GM12801 (cell line): Measurements from ENCODE around the gene FGF2.

ENCODE experiments used
- CTCF ChIP-seq: IDR thresholded peaks from one replicate; pipeline ENCODE4 v1.5.1; 2011; ENCODE audit warnings: control low read depth; ENCODE audit not compliant: insufficient read length; ENCODE audit errors: extremely low read depth

Gene FGF2

DNA sequence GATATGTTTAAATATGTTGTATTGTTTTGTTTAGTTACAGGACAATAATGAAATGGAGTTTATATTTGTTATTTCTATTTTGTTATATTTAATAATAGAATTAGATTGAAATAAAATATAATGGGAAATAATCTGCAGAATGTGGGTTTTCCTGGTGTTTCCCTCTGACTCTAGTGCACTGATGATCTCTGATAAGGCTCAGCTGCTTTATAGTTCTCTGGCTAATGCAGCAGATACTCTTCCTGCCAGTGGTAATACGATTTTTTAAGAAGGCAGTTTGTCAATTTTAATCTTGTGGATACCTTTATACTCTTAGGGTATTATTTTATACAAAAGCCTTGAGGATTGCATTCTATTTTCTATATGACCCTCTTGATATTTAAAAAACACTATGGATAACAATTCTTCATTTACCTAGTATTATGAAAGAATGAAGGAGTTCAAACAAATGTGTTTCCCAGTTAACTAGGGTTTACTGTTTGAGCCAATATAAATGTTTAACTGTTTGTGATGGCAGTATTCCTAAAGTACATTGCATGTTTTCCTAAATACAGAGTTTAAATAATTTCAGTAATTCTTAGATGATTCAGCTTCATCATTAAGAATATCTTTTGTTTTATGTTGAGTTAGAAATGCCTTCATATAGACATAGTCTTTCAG lies 68.8 kb downstream of the FGF2 start:
- no peak for TF ChIP-seq CTCF

DNA sequence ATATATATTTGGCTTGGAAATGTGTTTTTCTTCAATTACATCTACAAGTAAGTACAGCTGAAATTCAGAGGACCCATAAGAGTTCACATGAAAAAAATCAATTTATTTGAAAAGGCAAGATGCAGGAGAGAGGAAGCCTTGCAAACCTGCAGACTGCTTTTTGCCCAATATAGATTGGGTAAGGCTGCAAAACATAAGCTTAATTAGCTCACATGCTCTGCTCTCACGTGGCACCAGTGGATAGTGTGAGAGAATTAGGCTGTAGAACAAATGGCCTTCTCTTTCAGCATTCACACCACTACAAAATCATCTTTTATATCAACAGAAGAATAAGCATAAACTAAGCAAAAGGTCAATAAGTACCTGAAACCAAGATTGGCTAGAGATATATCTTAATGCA lies 69.6 kb downstream of the FGF2 start:
- no peak for TF ChIP-seq CTCF

DNA sequence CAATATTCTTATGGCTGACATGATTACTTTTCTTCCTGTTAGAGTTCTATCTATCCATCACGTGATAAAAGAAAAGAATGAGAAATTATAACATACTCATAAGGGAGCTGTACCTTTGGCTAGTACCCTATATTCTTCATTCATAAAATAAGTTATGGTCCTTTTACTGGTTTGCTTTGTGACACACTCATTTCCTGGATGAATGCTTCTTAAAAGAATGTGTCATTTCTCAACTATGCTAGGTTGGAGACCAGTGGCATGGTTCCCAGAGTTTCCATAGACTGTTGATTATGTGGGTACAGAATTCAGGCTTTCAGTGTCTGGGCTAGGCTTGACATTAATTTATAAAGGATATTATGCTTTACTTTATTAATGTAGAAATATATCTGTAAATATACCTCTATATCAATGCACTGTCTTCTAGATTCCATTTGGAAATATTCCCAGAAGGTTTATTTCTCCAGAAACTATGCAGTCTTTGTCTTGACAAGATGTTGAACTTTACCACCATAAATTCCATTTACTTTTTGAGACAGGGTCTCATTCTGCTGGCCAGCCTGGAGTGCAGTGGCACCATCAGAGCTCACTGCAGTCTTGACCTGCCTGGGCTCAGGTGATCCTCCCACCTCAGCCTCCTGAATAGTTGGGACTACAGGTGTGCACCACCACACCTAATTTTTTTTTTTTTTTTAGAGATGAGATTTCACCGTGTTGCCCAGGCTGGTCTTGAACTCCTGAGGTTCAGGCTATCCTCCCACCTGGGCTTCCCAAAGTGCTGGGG lies 71.9 kb downstream of the FGF2 start:
- TF ChIP-seq CTCF: no peak

GRCh38 chr4:122899682-122900081 lies 73.1 kb downstream of the FGF2 start:
- TF ChIP-seq CTCF: no peak

- TF ChIP-seq CTCF: no peak
These were observed 73.7 kb downstream of the FGF2 start for GRCh38 chr4:122900314-122900713.

DNA sequence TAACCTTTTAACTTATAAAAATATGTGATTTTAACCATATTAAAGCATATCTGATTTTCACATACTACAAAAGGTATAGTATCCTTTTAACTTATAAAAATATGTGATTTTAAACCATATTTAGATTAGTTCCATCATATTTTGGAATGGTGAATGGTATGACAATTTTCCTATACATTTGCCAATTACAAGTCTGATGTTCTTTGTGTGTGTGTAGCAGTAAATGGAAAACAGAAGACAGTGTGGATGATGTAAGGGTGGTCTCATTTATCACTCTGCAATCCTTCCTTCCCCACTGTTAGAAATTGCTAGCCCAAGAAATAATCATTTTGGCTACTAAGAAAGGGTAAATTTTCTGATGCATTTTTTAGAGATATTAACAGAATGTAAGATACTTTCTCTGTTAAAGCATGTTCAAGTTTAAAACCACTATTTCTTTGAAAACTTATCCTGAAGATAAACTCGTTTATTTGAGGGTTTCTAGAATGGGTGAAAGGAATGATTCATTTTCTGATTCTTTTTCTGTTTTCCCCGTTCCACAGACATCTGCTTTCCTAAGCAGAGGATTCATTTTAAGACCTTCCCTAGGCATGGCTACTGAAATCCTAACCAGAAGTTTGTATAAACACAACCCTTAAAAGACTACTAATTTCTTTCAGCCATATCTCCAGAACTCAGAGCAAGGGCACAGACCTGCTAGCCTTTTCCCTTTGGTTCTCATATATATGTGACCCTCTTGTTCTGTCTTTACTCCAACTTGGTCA lies 74.8 kb downstream of the FGF2 start:
- TF ChIP-seq CTCF: no peak

DNA sequence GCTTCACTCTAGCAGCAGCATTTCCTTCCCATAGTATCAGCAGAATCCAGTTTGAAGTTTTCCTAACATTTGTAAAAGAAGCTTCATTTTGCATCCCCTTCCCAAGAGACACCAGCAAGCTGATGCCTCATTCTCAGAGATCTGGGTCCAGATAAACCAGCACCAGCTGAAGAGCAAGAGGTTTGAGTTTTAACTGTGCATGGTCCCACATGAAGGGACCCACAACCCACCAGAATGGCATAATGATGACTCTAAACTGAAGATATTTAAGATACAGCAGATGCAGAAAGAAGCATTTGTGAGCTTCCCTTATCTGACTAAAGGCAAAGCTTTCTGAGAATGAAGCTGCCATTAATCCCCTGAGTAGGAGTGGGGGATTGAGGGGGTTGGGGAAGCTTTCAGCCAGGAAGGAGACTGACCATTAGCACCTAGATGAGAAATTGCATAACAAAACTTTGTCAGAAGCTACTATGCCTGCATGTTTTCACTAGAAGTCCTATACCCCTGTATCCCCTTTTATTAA lies 77.2 kb downstream of the FGF2 start:
- TF ChIP-seq CTCF: no peak
